IPS-18c (cell line): ENCODE results near the gene MXD4.

Source experiments
- H3K4me3 ChIP-seq: 2 replicates; pipeline ENCODE4 v1.7.0; 2013; ENCODE audit warnings: low read depth, mild to moderate bottlenecking, low read length, moderate library complexity; ENCODE audit not compliant: insufficient read depth
- H3K9me3 ChIP-seq: one replicate; pipeline ENCODE4 v1.6.1; 2013; ENCODE audit warnings: mild to moderate bottlenecking, low read length, moderate library complexity; ENCODE audit not compliant: control insufficient read depth, insufficient read depth

Gene MXD4, protein sequence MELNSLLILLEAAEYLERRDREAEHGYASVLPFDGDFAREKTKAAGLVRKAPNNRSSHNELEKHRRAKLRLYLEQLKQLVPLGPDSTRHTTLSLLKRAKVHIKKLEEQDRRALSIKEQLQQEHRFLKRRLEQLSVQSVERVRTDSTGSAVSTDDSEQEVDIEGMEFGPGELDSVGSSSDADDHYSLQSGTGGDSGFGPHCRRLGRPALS

DNA sequence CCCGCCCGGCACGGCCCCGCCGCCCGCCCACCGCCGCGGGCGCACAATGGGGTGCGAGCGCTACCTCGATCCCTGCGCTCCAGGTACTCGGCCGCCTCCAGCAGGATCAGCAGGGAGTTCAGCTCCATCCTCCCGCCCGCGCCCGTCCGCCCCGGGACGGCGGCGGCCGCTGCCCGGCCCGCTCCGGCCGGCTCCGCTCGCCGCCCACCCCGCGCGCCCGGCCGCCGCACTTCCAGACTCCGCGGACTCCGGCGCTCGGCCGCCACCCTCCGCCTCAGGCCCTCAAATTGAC, at the start of gene MXD4:
Gene MXD4, minus strand, starts transcription at position 257 of the 292 bp plus-strand sequence. Its CDS starts 129 bp downstream, at position 128.
- Histone ChIP-seq H3K4me3 (peak within 1 kb of the TSS; percentile 66), H3K9me3 (no peaks in the 10 kb centered on the region)

DNA sequence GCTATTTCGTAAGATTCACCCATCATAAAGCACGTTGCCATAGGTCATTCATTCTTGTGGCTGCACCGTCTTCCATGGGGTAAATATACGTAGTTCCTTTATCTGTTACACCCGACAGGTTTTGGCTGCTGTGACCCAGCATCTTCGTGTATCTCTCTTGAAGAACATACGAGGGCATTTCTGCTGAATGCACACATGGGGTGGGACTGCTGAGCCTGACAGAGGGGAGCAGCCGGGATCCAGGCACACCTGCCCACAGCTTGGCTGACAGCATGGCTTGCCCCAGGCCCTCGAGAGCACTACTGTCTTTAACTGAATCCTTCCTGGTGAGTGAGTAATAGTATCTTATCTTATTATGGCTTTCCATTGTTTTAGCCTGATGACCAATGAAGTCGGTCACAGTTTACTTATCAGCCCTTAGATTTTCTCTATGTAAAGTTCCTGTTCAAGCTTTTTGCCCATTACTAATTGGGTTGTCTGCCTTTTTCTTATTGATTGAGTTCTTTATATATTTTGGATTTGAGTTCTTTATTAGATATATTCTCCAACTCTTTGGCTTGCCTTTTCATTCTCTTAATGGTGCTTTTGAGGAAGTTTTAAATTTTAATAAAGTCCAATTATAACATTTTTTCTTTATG, 45.0 kb upstream of the MXD4 start:
- no peak overlapping the region for H3K4me3 ChIP-seq
- no peaks in the 10 kb centered on the region for H3K9me3 ChIP-seq

DNA sequence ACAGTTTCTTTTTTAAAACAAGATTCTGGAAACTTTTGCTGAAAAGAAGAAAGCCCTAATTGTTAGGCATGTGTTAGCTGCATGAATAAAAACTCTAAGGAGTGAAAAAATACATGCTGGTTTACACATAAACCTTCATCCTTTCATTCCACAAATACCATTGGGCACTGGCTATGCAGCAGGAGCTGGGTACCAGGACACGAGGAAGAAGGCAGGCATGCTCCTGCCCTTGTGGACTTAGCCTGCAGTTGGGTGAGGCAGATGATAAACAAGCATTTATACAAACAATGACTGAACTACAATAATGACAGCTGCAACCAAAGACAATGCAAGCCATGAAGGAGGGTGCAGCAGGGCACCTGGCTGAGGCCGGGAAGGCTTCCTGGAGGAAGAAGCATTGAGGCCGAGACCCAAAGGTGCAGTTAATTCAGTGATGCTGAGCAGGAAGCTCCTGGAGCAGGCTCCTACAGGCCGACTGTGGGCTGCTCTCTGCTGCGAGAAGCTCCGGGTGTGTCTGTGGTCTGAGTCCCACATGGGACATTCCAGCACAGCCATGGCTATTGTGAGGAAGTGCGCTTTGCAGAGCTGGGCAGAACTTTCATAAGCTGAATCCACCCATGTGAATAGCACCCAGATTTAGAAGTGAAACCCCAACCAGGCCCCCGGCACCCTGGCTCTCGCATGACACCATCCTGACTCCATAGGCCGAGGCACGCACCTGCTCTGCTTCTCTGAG, 44.0 kb upstream of the MXD4 start:
- H3K4me3 ChIP-seq = no peak overlapping the region
- no peaks in the 10 kb centered on the region for H3K9me3 ChIP-seq

DNA sequence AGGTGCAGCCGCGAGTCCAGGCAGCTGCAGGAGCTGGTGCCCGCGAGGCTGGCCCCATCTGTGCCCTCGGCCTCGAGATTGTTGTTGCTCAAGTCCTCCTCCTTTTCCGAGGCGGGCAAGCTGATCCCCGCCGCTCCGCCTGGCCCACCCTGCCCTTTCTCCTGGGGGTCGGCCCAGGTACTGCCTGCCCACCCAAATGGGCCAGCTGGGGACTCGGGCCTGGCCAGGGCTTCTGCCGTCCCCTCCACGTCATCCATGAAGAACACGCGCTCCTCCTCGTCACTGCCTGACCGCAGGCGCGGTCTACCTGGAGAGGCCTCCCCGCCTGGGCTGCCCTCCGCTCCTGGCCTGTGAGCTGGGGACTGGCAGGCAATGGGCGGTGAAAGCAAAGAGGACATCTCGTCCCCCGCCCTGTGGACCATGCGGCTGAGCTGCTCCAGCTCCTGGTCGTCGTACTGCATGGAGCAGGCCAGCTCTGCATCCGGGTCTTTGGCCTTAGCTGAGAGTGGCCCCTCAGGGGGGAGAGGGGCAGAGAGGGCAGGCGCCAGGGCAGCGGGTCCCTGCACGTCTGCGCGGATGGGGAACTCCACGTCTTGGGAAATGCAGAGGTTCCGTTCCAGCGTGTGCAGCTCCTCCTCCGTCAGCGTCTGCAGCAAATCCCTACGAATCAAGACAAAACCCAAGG, 43.1 kb upstream of the MXD4 start:
- no peaks in the 10 kb centered on the region for H3K9me3 ChIP-seq
- H3K4me3 ChIP-seq = no peak overlapping the region

DNA sequence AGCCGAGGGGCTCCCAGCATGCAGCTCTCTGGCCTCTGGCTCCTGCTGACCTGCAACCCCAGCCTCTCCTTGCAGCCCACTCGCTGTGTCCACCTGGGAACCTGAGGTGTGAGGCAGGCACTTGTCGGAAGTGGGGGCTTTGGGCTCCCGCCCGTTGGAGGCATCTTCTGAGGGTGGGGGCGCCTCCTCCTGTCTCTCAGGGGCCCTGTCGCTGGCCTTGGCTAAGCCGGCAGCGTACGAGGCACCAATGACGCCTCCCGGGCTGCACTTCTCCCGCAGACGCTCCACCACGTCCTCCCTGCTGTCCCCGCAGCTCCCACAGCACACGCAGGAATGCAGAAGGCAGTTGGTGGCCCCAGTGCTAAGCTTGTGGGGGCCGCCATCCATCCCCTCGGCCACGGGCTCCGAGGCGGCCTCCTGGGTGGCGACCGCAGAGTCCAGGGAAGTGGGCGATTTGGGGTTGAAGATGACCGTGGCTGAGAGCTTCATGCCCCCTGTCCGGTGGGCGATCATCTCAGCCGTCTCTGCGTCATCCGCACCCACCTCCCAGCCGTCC, 42.5 kb upstream of the MXD4 start:
- H3K9me3 ChIP-seq = peaks cover 3% of the 10 kb centered on the region
- no peak overlapping the region for H3K4me3 ChIP-seq

DNA sequence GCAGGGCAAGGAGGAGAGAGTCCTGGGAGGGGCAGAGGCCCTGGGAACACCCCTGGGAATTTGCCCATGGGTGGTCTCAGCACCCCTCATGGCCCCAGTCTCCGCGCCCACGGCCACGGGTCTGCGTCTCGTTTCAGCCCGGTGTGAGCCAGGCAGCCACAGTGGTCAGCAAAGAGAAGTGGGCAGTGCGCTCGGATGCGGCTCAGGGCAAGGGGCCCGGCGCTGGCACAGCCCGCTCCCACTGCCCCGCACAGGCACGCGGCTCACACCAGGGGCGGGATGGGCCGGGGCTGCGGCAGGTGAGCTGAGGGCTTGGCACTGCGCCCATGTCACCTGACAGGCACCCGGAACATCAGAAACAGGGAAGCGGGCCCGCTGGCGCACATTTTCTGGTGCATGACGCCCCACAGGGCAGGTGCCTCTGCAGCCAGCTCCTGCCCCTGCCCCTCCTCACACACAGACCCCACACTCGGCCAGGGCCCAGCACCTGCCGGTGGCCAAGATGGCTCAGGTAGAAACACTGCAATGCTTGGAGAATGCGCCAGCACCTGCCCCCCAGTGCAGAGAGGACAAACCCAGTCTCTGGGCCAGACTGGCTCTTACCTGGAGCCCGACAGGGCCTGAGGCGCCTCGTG, 41.9 kb upstream of the MXD4 start:
- peaks cover 3% of the 10 kb centered on the region for H3K9me3 ChIP-seq
- no peak overlapping the region for H3K4me3 ChIP-seq

DNA sequence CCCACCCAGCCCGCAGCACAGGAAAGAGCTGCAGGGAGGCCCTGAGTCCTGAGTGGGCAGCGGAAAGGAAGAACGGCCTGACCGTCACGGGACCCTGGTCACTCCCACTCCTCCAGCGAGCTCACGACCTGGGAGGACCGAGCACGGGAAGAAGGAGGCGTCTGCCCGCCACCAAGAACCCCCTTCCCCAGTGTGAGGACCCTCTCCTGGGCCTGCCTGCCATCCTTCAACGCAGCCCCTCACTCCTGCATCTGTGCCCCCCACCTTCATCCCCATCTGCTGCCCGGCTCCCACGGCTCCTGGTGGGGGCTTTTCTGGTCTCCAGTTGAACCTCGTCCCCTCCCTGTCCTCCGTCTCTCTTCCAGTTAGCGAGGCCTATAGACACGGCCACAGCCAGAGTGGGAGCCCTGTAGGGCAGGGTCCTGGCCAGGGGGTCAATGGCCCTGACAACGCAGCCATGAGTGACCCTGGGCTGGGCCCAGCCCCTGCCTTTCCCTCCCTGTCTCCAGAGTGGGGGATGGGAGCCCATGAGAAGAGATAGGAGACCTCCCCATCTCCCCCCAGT, 41.3 kb upstream of the MXD4 start:
- H3K9me3 ChIP-seq = peaks cover 3% of the 10 kb centered on the region

DNA sequence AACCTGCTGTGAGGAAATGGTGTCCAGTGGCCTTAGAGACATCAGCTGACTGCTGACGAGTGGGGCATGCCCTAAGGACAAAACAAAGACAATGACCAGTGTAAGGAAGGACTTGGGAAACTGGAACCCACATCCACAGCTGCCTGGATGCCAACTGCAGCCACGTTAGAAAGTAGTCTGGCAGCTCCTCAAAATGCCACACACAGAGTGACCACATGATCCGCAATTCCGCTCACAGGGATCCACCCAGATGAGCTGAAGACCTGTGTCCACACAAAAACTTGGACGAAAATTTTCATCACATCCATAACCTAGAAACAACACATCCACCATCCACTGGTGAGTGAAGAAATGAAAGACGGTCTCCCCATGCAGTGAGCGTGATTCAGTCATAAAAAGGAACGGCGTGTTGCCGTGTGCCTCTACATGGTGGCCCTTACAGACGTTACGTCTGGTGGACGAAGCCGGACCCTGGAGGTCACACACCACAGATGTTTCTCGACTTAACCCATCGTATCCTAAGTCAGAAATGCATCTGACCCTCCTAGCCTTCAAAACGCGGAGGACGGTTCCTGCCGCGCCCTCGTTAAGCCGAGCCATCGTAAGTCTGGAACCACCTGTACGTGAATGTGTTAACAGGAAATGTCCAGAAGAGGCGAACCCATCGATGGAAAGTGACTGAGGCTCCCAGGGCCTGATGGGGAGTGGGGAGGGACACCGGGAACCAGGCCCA, 40.6 kb upstream of the MXD4 start:
- no peak overlapping the region for H3K4me3 ChIP-seq
- H3K9me3 ChIP-seq = peaks cover 3% of the 10 kb centered on the region

More for the DNA sequence above, 41.3 kb upstream of the MXD4 start:
- H3K4me3 ChIP-seq = no peak overlapping the region

DNA sequence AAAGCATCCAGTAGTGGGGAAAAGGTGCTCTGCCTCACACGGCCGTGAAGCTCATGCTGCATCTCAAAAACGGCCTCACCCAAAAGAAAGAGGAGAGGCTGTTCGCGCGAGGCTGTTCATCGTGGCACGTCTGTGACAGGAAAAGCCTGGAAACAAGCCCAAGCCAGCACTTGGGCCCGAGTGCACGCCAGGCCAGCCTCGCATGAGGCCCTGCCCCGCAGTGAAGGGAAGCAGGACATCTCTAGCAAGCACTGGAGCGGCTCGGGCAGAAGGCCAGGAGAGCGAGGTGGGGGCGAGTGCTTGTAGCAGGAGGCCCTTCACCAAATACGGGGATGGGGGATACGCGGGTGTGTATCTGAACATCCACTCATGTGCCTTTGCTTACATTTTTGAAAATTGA, 39.9 kb upstream of the MXD4 start:
- Histone ChIP-seq H3K4me3 (no peak overlapping the region), H3K9me3 (peaks cover 3% of the 10 kb centered on the region)

DNA sequence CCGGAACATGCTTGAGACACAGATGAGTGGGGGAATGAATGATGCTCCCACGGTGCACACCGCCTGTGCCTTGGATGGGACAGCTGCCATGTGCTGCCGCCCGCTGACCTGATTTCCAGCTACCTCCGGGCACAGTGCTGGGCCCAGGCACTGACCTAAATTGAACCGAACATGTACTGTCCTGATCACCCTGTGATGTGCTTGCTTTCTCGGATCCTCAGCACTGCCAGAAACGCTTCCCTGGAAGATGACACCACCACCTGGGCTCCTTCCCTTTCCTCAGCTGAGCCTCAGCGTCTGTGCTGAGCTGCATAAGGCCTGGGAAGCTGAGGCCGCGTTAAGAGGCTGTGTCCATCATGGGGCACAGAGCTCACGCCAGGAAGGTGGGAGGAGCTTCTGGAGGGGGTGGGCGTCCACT, 39.3 kb upstream of the MXD4 start:
- Histone ChIP-seq H3K9me3 (peaks cover 3% of the 10 kb centered on the region), H3K4me3 (no peak overlapping the region)

DNA sequence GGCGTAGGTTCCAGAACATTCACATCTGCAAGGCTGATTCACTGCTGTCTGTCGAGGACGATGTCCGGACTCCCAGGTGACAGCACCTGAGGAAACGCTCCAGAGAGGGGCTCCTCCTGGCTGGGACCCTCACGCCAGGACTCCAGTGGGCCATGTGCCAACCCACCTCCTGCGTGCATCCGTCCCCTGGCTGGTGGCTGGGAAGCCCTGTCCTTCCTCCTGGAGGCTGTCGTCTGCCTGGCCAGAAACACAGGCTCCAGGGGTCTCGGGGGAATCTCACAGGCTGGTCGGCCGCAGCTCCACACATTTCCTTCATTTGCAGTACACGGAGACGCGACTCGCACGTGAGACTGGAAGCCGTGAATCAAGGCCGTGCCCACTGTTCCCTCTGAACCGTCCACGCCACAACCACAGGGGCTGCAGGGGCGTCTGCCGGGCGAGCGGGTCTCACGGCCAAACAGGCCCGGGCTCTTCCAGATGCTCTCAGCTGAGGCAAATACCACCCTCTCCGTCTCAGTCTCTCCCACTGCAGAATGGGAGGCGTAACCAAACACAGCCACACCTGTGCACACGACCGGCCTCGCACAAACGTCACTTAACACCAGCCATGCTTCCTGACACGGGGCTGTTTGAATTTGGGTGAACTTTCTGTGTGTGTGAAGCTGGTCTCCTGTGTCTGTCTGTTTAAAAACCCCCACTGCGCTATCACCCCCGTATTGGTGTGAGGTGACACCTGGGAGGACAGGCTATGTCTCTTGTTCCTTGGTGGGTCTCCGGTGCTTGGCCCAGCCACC, 38.7 kb upstream of the MXD4 start:
- Histone ChIP-seq H3K9me3 (peaks cover 3% of the 10 kb centered on the region), H3K4me3 (no peak overlapping the region)

DNA sequence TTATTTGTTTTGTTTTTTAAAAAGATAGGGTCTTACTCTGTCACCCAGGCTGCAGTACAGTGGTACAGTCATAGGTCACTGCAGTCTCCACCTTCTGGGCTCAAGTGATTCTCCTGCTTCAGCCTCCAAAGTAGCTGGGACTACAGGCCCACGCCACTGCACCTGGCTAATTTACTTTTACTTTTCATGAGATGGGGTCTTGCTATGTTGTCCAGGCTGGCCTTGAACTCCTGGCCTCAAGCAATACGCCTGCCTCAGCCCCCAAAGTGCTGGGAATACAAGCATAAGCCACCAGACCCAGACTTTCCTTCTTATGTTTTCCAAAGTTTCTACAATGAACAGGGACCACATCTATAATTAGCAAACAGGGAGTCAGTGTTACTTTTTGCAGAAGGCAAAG, 37.9 kb upstream of the MXD4 start:
- Histone ChIP-seq H3K4me3 (no peak overlapping the region), H3K9me3 (peaks cover 3% of the 10 kb centered on the region)

DNA sequence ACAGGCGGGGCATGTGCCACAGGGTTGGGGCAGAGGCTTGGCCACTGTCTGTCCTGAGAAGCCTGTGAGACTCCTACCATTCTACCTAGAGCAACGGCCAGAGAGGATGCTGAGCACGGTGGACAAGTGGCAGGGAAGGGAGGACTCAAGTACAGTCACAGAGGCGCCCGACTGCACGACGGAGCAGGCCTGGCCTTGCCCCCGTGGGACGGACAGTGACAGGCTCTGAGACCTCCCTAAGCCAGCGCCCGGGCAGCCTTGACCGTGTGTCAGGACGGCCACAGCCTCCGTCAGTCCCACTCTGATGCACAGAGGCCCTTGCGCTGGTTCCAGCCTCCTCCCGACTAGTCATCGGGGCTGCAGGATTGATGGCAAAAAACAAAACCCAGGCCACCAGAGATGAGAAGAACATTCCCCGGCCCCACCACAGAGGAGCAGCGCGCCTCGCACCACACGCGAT, 36.7 kb upstream of the MXD4 start:
- H3K4me3 ChIP-seq = no peak overlapping the region
- H3K9me3 ChIP-seq = peaks cover 3% of the 10 kb centered on the region

DNA sequence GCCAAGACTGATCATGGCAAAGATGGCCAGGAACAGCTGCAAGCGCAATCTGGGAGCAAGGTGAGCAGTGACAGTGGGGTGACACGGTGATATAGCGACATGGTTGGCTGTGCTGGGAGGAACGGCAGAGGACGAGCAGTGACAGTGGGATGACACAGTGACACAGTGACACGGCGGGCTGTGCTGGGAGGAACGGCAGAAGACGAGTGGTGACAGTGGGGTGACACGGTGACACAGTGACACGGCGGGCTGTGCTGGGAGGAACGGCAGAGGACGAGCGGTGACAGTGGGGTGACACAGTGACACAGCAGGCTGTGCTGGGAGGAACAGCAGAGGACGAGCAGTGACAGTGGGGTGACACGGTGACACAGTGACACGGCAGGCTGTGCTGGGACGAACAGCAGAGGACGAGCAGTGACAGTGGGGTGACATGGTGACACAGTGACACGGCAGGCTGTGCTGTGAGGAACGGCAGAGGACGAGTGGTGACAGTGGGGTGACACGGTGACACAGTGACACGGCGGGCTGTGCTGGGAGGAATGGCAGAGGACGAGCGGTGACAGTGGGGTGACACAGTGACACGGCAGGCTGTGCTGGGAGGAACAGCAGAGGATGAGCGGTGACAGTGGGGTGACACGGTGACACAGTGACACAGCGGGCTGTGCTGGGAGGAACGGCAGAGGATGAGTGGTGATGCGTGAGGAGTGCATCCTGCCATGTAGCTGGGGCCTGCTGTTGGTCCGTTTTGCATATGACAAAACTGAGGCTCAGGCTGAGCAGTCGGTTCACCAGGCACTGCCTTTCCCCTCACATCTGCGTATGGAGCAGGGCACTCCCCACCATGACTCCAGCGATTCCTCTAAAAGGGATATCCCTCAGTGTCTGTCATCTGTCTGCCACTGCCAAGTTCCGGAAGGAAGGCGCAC, 36.0 kb upstream of the MXD4 start:
- peaks cover 3% of the 10 kb centered on the region for H3K9me3 ChIP-seq
- H3K4me3 ChIP-seq = no peak overlapping the region
